K562 (cell line): ENCODE data around the gene MEIOB. TPM values are rescaled to one million over a fixed set of nuclear protein-coding genes. Genes with fewer than 3 reads are reported as not detected.

Source experiments
- CBX3 ChIP-seq, 2 experiments: IDR thresholded peaks; 1 replicate in 1 of 2; 2 replicates in 1 of 2; pipeline ENCODE4 v1.6.1; 2012; ENCODE audit warnings: inconsistent platforms in 2 of 2, low read length in 2 of 2, borderline replicate concordance in 1 of 2, control low read depth in 1 of 2
- FOXA1 ChIP-seq: fragments of 450-650 bp; IDR thresholded peaks from 2 replicates; pipeline ENCODE4 v1.6.1; 2016; ENCODE audit warnings: mild to moderate bottlenecking, borderline replicate concordance
- HDGF ChIP-seq: fragments of 450-650 bp; IDR thresholded peaks from 2 replicates; pipeline ENCODE4 v1.6.1; 2016
- ILF3 ChIP-seq: fragments of 450-650 bp; IDR thresholded peaks from 2 replicates; pipeline ENCODE4 v1.6.1; 2018; ENCODE audit warnings: antibody characterized with exemption, mild to moderate bottlenecking, moderate library complexity, borderline replicate concordance
- MEF2A ChIP-seq: IDR thresholded peaks from 2 replicates; pipeline ENCODE4 v1.6.1; 2011; ENCODE audit warnings: low read depth, mild to moderate bottlenecking, low read length, moderate library complexity; ENCODE audit not compliant: control insufficient read depth
- PPARD ChIP-seq: fragments of 250-450 bp; sonication (Bioruptor Pico); IDR thresholded peaks from 2 replicates; pipeline ENCODE4 v1.8.0; 2022; ENCODE audit warnings: inconsistent platforms, mild to moderate bottlenecking, moderate library complexity
- RFX1 ChIP-seq: fragments of 450-650 bp; IDR thresholded peaks from 2 replicates; pipeline ENCODE4 v1.6.1; 2016; ENCODE audit warnings: mild to moderate bottlenecking, moderate library complexity
- SAP30 ChIP-seq: fragments of 200-600 bp; sonication (generic); IDR thresholded peaks from 2 replicates; pipeline ENCODE4 v1.6.1; 2012; ENCODE audit warnings: borderline replicate concordance, low read depth, mild to moderate bottlenecking, moderate library complexity, low read length, control low read depth, inconsistent platforms; ENCODE audit not compliant: insufficient read depth, poor library complexity, severe bottlenecking
- SMARCA4 ChIP-seq: fragments of 450-650 bp; IDR thresholded peaks from 2 replicates; pipeline ENCODE4 v1.6.1; 2016
- STAT5A ChIP-seq: IDR thresholded peaks from 2 replicates; pipeline ENCODE4 v1.6.1; 2012; ENCODE audit warnings: low read length, inconsistent platforms, borderline replicate concordance
- TEAD2 ChIP-seq: fragments of 450-650 bp; IDR thresholded peaks from 2 replicates; pipeline ENCODE4 v1.6.1; 2016; ENCODE audit warnings: missing genetic modification characterization, control low read depth, missing compliant biosample characterization
- ZNF324 ChIP-seq: fragments of 250-450 bp; sonication (Bioruptor Pico); IDR thresholded peaks from 2 replicates; pipeline ENCODE4 v1.4.0; 2020; ENCODE audit warnings: mild to moderate bottlenecking
- ZNF41 ChIP-seq: fragments of 250-450 bp; sonication (Bioruptor Pico); conservative IDR thresholded peaks from 2 replicates; pipeline ENCODE4 v1.4.0; 2020; ENCODE audit warnings: mild to moderate bottlenecking
- ZNF507 ChIP-seq: conservative IDR thresholded peaks from 2 replicates; pipeline ENCODE4 v1.6.1; 2017; ENCODE audit warnings: missing genetic modification characterization, missing compliant biosample characterization
- polyA plus RNA-seq, 8 experiments: library from polyadenylated mRNA; depleted of rRNA in 4 of 8; stranded (reverse) in 5 of 8; unstranded in 3 of 8; fragments of >200 nt; fragmentation: Nextera tagmentation in 2 of 8; fragmentation: Illumina TruSeq in 1 of 8; extraction: Ambion mirVana in 2 of 8; extraction: Trizol in 1 of 8; gene quantifications; 2 replicates each; pipeline versions ENCODE4 v1.2.1 to v1.2.3, GENCODE V29; 2011 to 2014; ENCODE audit warnings: inconsistent platforms in 1 of 8, missing spikeins in 1 of 8
- total RNA-seq, 7 experiments: library from RNA; depleted of rRNA in 6 of 7; stranded (reverse); fragments of >200 nt in 6 of 7; fragmentation: Illumina TruSeq in 2 of 7; extraction: Trizol in 2 of 7; gene quantifications; 2 replicates each; pipeline versions ENCODE4 v1.2.1 to v1.2.3, GENCODE V29; 2011 to 2021; ENCODE audit warnings: low replicate concordance in 1 of 7
- TF ChIP-seq, protein P1 (sequence below): fragments of 250-450 bp; sonication (Bioruptor Pico); IDR thresholded peaks from 2 replicates; pipeline ENCODE4 v1.5.1; 2021; ENCODE audit warnings: mild to moderate bottlenecking
- TF ChIP-seq, protein P2 (sequence below): fragments of 250-450 bp; sonication (Bioruptor Pico); IDR thresholded peaks from 2 replicates; pipeline ENCODE4 v1.4.0; 2020; ENCODE audit warnings: mild to moderate bottlenecking
- TF ChIP-seq, protein P3 (sequence below), 2 experiments: fragments of 450-650 bp; IDR thresholded peaks; 2 replicates each; pipeline ENCODE4 v1.6.1; 2016
- TF ChIP-seq, protein P4 (sequence below): fragments of 450-650 bp; formaldehyde crosslinking; IDR thresholded peaks from 2 replicates; pipeline ENCODE4 v1.4.0; 2020; ENCODE audit warnings: mild to moderate bottlenecking

MEIOB gene
- total and polyA plus RNA-seq, 9 of the 15 experiments (the other 6 are each of a cell fraction or from before 2014, with no cell fraction given): 25.4 to 203 (median 97.6) TPM

DNA sequence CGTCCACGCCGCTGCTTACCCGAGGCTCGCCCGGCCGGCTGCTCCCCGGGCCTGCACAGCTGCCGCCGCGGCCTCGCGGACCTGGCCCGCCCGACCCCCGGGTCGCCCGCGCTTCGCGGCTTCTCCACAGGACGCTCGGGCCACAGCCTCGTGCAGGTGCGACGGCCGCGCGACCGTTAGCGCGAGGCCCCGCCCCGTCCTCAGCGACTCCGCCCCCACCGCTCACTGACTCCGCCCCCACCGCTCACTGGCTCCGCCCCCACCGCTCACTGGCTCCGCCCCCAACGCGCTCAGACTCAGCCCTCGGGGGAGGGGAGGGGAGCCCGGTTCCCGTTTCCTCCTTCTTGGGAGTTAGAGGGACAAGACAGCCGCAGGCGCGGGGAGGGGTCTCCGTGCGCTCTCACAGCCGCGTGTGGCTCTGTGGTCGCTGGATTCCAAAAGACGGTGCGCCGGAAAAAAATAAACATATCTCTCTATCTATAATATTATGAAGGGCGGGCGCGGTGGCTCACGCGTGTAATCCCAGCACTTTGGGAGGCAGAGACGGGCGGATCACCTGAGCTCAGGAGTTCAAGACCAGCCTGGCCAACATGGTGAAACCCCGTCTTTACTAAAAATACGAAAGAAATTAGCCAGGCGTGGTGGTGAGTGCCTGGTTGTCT, at the start of gene MEIOB (continued):
- TF ChIP-seq, protein P1, sequence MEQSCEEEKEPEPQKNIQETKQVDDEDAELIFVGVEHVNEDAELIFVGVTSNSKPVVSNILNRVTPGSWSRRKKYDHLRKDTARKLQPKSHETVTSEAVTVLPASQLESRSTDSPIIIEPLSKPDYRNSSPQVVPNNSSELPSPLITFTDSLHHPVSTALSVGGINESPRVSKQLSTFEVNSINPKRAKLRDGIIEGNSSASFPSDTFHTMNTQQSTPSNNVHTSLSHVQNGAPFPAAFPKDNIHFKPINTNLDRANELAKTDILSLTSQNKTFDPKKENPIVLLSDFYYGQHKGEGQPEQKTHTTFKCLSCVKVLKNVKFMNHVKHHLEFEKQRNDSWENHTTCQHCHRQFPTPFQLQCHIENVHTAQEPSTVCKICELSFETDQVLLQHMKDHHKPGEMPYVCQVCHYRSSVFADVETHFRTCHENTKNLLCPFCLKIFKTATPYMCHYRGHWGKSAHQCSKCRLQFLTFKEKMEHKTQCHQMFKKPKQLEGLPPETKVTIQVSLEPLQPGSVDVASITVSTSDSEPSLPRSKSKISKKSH (CRISPR knock-in tag): no peak
- TF ChIP-seq HDGF (no peak), SAP30 (no peak), TEAD2 (tag) (no peak), ZNF324 (CRISPR knock-in tag) (no peak), FOXA1 (no peak), SMARCA4 (peak; percentile 54), STAT5A (no peak), ZNF507 (tag) (no peak), ZNF41 (CRISPR knock-in tag) (no peak), MEF2A (no peak), RFX1 (no peak), PPARD (no peak), ILF3 (no peak), CBX3 (IDR thresholded peaks at IDR 0.05; ENCODE audit: borderline replicate concordance in 1 of 2, low read length in 2 of 2) (peak in 1 of 2 experiments; percentile 41; a peak in 1 of 3 replicates)
- TF ChIP-seq, protein P2, sequence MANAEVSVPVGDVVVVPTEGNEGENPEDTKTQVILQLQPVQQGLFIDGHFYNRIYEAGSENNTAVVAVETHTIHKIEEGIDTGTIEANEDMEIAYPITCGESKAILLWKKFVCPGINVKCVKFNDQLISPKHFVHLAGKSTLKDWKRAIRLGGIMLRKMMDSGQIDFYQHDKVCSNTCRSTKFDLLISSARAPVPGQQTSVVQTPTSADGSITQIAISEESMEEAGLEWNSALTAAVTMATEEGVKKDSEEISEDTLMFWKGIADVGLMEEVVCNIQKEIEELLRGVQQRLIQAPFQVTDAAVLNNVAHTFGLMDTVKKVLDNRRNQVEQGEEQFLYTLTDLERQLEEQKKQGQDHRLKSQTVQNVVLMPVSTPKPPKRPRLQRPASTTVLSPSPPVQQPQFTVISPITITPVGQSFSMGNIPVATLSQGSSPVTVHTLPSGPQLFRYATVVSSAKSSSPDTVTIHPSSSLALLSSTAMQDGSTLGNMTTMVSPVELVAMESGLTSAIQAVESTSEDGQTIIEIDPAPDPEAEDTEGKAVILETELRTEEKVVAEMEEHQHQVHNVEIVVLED (CRISPR knock-in tag): 0 out of 2 replicates have a peak, but pooled peaks have one; percentile 31
- TF ChIP-seq, protein P3, sequence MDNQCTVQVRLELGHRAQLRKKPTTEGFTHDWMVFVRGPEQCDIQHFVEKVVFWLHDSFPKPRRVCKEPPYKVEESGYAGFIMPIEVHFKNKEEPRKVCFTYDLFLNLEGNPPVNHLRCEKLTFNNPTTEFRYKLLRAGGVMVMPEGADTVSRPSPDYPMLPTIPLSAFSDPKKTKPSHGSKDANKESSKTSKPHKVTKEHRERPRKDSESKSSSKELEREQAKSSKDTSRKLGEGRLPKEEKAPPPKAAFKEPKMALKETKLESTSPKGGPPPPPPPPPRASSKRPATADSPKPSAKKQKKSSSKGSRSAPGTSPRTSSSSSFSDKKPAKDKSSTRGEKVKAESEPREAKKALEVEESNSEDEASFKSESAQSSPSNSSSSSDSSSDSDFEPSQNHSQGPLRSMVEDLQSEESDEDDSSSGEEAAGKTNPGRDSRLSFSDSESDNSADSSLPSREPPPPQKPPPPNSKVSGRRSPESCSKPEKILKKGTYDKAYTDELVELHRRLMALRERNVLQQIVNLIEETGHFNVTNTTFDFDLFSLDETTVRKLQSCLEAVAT (IDR thresholded peaks at IDR 0.05): no peak
- TF ChIP-seq, protein P4, sequence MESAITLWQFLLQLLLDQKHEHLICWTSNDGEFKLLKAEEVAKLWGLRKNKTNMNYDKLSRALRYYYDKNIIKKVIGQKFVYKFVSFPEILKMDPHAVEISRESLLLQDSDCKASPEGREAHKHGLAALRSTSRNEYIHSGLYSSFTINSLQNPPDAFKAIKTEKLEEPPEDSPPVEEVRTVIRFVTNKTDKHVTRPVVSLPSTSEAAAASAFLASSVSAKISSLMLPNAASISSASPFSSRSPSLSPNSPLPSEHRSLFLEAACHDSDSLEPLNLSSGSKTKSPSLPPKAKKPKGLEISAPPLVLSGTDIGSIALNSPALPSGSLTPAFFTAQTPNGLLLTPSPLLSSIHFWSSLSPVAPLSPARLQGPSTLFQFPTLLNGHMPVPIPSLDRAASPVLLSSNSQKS (CRISPR knock-in tag): no peak
